Frontal cortex (tissue), 4 donors: ENCODE measurements around the gene CCDC97. TPM values are rescaled to one million over a fixed set of nuclear protein-coding genes. Genes with fewer than 3 reads are reported as not detected.
A peak's percentile ranks its signal among the peaks of the same experiment; 100 is the strongest.
"Not testable (repeated sequence)": the region's sequence is repeated elsewhere in the genome, so short reads cannot be mapped to it uniquely, and the experiment has no call there.

Experiments
- DNase-seq, 2 donors: peaks; one replicate each; pipeline ENCODE4 v3.0.0; 2012; ENCODE audit warnings: low spot score in 2 of 2
- FAIRE-seq: peaks from 2 replicates; lab custom pipeline; 2012; peaks lifted over from hg19 to GRCh38; lab: Jason Lieb, UNC
- total RNA-seq: library from RNA; depleted of rRNA; stranded (reverse); fragments of >200 nt; gene quantifications from one replicate; pipeline ENCODE4 v1.2.3, GENCODE V29; 2014
- donor health status: control.
- donor health status: control.
- donor health status: control.

CCDC97 gene
- total RNA-seq, 1 donor from 2014 or later: 4.1 TPM

GRCh38 chr19:41330946-41331678 is 21.1 kb downstream of the CCDC97 start:
- no peak for FAIRE-seq

GRCh38 chr19:41332000-41332399 is 22.0 kb downstream of the CCDC97 start:
- FAIRE-seq (no peak), DNase-seq (no peak)

More at GRCh38 chr19:41330946-41331678, 21.1 kb downstream of the CCDC97 start:
- DNase-seq: no peak

GRCh38 chr19:41332468-41332867 is 22.5 kb downstream of the CCDC97 start:
- FAIRE-seq: no peak
- no peak for DNase-seq

- DNase-seq (no peak), FAIRE-seq (no peak)
Measured at GRCh38 chr19:41334793-41335192, 24.8 kb downstream of the CCDC97 start.

- no peak for FAIRE-seq
Measured at GRCh38 chr19:41335467-41335866, 25.5 kb downstream of the CCDC97 start.

GRCh38 chr19:41339936-41340335 is 30.0 kb downstream of the CCDC97 start:
- FAIRE-seq (no peak), DNase-seq (no peak)

More at GRCh38 chr19:41335467-41335866, 25.5 kb downstream of the CCDC97 start:
- DNase-seq: no peak

GRCh38 chr19:41341669-41342490 is 31.9 kb downstream of the CCDC97 start:
- DNase-seq: no peak
- no peak for FAIRE-seq

GRCh38 chr19:41344162-41344561 is 34.2 kb downstream of the CCDC97 start:
- no peak for FAIRE-seq

GRCh38 chr19:41346916-41347315 is 36.9 kb downstream of the CCDC97 start:
- DNase-seq, FAIRE-seq: not testable (repeated sequence)

More at GRCh38 chr19:41344162-41344561, 34.2 kb downstream of the CCDC97 start:
- DNase-seq: no peak

GRCh38 chr19:41350735-41351338 is 40.9 kb downstream of the CCDC97 start:
- DNase-seq (no peak), FAIRE-seq (no peak)

- FAIRE-seq (no peak), DNase-seq (peak; percentile 60 to 73)
Measured at GRCh38 chr19:41351339-41352245, 41.6 kb downstream of the CCDC97 start.

GRCh38 chr19:41352279-41352608 is 42.3 kb downstream of the CCDC97 start:
- DNase-seq (no peak), FAIRE-seq (no peak)

- DNase-seq (peak in 1 of 2 donors; percentile 66), FAIRE-seq (no peak)
Measured at GRCh38 chr19:41352609-41353465, 42.9 kb downstream of the CCDC97 start.

GRCh38 chr19:41353466-41354342 is 43.7 kb downstream of the CCDC97 start, which contains the start of gene TGFB1:
Gene TGFB1, minus strand, starts transcription at chr19:41353922. Its CDS starts 878 bp downstream, at chr19:41353044.
- DNase-seq (peak; percentile 82 to 93), FAIRE-seq (no peak)

GRCh38 chr19:41354343-41354953 is 44.5 kb downstream of the CCDC97 start:
- DNase-seq: no peak
- no peak for FAIRE-seq

GRCh38 chr19:41355035-41355434 is 45.1 kb downstream of the CCDC97 start:
- no peak for DNase-seq
- no peak for FAIRE-seq

- FAIRE-seq (no peak), DNase-seq (no peak)
Measured at GRCh38 chr19:41355802-41356201, 45.8 kb downstream of the CCDC97 start.
